ENCODE results near the gene MPPED1.

DNA sequence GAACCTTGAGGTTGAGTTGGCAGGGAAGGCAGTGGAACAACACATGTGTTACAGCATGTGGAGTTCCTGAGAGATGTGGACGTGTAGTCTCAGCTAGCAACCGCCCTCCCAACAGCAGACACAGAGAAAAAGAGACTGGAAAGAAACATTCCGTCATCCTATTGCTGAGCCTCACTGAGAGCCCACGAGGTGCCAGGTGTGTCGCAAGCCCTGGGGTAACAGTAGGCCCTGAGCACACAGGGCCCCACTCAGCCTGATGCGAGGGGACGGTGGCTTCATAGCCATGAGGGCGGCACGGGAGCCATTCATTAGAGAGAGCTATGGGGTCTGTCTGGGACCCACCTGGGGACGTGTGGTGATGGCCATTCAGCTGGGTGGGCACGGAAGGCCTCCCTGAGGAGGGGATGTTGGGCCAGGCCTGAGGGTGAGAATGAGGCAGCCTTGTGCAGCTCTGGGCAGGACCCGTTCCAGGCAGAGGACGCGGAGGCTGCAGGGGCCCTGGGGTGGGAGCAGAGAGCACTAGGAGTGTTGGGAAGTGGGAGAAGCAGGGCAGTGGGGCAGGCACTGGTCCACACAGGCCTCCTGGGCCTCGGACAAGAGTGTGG is 26.2 kb downstream of the MPPED1 start:
- no peak for TF ChIP-seq CTCF (IDR thresholded peaks at IDR 0.05; ENCODE audit: insufficient read depth, low read depth, low read length)
- no peak for TF ChIP-seq EZH2 (IDR thresholded peaks at IDR 0.05; ENCODE audit: insufficient read depth, low read length)

All from astrocyte (in vitro differentiated cells and primary cell).